C4-2B (cell line): ENCODE data around the gene SCUBE1.
A peak's percentile ranks its signal among the peaks of the same experiment; 100 is the strongest.

Source experiments
- H3K27ac ChIP-seq: fragments of 450-650 bp; 2 replicates; pipeline ENCODE4 v1.5.1; 2017
- ZFX ChIP-seq: fragments of 450-650 bp; IDR thresholded peaks from 2 replicates; pipeline ENCODE4 v1.6.1; 2017
- TF ChIP-seq, protein P1 (sequence below): fragments of 450-650 bp; conservative IDR thresholded peaks from 2 replicates; pipeline ENCODE4 v1.5.1; 2017; ENCODE audit warnings: mild to moderate bottlenecking

The SCUBE1 gene

DNA sequence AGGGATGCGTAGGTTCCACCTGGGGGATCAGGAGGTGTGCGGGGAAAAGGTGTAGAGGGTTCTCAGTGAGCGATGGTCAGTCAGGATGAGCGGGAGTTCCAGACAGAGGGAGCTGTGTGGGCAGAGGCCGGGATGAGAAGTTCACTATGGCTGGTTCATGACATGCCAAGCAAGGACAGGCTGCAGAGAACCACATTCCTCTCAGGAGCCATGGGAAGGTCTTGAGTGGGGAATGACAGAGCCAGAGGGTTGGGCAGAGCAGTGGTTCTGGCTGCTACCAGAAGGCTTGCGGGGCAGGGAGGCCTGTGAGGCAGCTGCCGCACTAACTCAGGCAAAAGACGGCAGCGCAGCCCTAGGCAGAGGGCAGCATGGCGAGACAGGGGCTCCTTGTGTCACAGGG, 66.1 kb downstream of the SCUBE1 start:
- no peak for TF ChIP-seq ZFX
- TF ChIP-seq, protein P1, sequence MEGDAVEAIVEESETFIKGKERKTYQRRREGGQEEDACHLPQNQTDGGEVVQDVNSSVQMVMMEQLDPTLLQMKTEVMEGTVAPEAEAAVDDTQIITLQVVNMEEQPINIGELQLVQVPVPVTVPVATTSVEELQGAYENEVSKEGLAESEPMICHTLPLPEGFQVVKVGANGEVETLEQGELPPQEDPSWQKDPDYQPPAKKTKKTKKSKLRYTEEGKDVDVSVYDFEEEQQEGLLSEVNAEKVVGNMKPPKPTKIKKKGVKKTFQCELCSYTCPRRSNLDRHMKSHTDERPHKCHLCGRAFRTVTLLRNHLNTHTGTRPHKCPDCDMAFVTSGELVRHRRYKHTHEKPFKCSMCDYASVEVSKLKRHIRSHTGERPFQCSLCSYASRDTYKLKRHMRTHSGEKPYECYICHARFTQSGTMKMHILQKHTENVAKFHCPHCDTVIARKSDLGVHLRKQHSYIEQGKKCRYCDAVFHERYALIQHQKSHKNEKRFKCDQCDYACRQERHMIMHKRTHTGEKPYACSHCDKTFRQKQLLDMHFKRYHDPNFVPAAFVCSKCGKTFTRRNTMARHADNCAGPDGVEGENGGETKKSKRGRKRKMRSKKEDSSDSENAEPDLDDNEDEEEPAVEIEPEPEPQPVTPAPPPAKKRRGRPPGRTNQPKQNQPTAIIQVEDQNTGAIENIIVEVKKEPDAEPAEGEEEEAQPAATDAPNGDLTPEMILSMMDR = no peak
- no peak overlapping the region for H3K27ac ChIP-seq

- no peak for TF ChIP-seq ZFX
- TF ChIP-seq, protein P1 = no peak
- H3K27ac ChIP-seq = no peak overlapping the region
These were observed 66.9 kb downstream of the SCUBE1 start for GRCh38 chr22:43276321-43276720.

GRCh38 chr22:43275545-43276317, 67.4 kb downstream of the SCUBE1 start:
- no peak overlapping the region for H3K27ac ChIP-seq
- TF ChIP-seq, protein P1 = no peak
- TF ChIP-seq ZFX = no peak

DNA sequence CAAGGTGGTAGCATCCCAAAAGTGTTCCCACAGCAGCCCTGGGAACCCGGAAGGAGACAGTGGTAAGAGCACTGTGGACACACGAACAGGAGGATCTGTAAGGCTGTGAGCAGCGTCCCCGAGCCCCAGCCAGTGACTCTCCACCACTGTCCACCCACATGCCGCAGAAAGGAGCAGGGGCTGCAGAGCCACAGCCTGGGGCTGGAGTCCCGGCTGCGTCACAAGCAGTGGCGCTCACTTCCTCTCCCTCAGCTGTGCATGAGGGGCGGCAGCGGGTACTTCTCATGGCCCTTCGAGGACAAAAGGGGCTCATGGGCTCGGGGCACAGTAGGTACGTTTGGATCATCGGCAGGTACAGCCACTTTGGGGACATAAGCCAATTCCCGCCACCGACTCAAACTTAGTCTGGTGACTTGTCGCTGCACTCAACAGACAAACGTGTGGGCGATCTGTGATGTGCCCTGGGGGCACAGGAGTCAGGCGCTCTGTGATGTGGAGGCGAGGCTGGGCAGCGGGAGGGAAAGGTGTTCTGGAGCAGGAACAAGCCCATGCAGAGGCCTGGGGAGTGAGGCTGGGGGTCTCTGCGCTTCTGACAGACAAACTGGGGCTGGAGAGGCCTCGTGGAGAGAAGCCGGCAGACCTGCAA, 68.5 kb downstream of the SCUBE1 start:
- no peak overlapping the region for H3K27ac ChIP-seq
- TF ChIP-seq ZFX = no peak
- TF ChIP-seq, protein P1 = no peak

- no peak overlapping the region for H3K27ac ChIP-seq
- TF ChIP-seq, protein P1 = peak; percentile 84
- no peak for TF ChIP-seq ZFX
These were observed 69.2 kb downstream of the SCUBE1 start for GRCh38 chr22:43273902-43274484.

- H3K27ac ChIP-seq = no peak overlapping the region
- no peak for TF ChIP-seq ZFX
- TF ChIP-seq, protein P1 = no peak
These were observed 70.3 kb downstream of the SCUBE1 start for GRCh38 chr22:43272869-43273318.

GRCh38 chr22:43272301-43272700, 70.9 kb downstream of the SCUBE1 start:
- no peak for TF ChIP-seq ZFX
- TF ChIP-seq, protein P1 = no peak

More at GRCh38 chr22:43272301-43272700, 70.9 kb downstream of the SCUBE1 start:
- no peak overlapping the region for H3K27ac ChIP-seq
